GM23248 (cell line): Measurements from ENCODE around the gene TMEM30A. TPM values are rescaled to one million over a fixed set of nuclear protein-coding genes. Genes with fewer than 3 reads are reported as not detected.
A peak's percentile ranks its signal among the peaks of the same experiment; 100 is the strongest.

Experiments used
- DNase-seq: peaks from one replicate; pipeline ENCODE4 v3.0.0-alpha.2; 2015
- H2AFZ ChIP-seq: fragments of 200-600 bp; sonication (generic); 2 replicates; pipeline ENCODE4 v1.6.1; 2016; ENCODE audit warnings: antibody characterized with exemption
- H3F3A ChIP-seq: fragments of 200-600 bp; sonication (generic); 2 replicates; pipeline ENCODE4 v1.6.1; 2016; ENCODE audit warnings: mild to moderate bottlenecking, antibody characterized with exemption, mixed run types; ENCODE audit not compliant: insufficient read depth
- H3K27ac ChIP-seq: fragments of 200-600 bp; sonication (generic); 2 replicates; pipeline ENCODE4 v1.5.1; 2016; ENCODE audit warnings: mild to moderate bottlenecking
- H3K27me3 ChIP-seq: fragments of 200-600 bp; sonication (generic); replicated peaks from 2 replicates; pipeline ENCODE4 v1.6.1; 2016; ENCODE audit warnings: mild to moderate bottlenecking; ENCODE audit not compliant: insufficient read depth
- H3K36me3 ChIP-seq: fragments of 200-600 bp; sonication (generic); 2 replicates; pipeline ENCODE4 v1.6.1; 2016; ENCODE audit warnings: low read depth, mild to moderate bottlenecking
- H3K4me1 ChIP-seq: fragments of 200-600 bp; sonication (generic); 2 replicates; pipeline ENCODE4 v1.6.1; 2016; ENCODE audit warnings: mild to moderate bottlenecking; ENCODE audit not compliant: insufficient read depth
- H3K4me2 ChIP-seq: fragments of 200-600 bp; sonication (generic); one replicate; pipeline ENCODE4 v1.6.1; 2016; ENCODE audit warnings: mild to moderate bottlenecking; ENCODE audit not compliant: unreplicated experiment
- H3K4me3 ChIP-seq: fragments of 200-600 bp; sonication (generic); 2 replicates; pipeline ENCODE4 v1.5.1; 2016; ENCODE audit warnings: mild to moderate bottlenecking
- H3K79me2 ChIP-seq: fragments of 200-600 bp; sonication (generic); 2 replicates; pipeline ENCODE4 v1.6.1; 2016; ENCODE audit warnings: mild to moderate bottlenecking; ENCODE audit not compliant: insufficient read depth
- H3K9ac ChIP-seq: fragments of 200-600 bp; sonication (generic); 2 replicates; pipeline ENCODE4 v1.6.1; 2016; ENCODE audit warnings: mild to moderate bottlenecking
- H3K9me2 ChIP-seq: fragments of 200-600 bp; sonication (generic); 2 replicates; pipeline ENCODE4 v1.6.1; 2016; ENCODE audit warnings: mixed run types, mild to moderate bottlenecking, moderate library complexity; ENCODE audit not compliant: insufficient read depth
- H3K9me3 ChIP-seq: fragments of 200-600 bp; sonication (generic); one replicate; pipeline ENCODE4 v1.6.1; 2017; ENCODE audit warnings: low read depth
- H4K20me1 ChIP-seq: fragments of 200-600 bp; sonication (generic); 2 replicates; pipeline ENCODE4 v1.6.0; 2016; ENCODE audit not compliant: insufficient read depth
- EZH2 ChIP-seq: fragments of 200-600 bp; sonication (generic); IDR thresholded peaks from 2 replicates; pipeline ENCODE4 v1.6.1; 2018; ENCODE audit warnings: antibody characterized with exemption, mild to moderate bottlenecking; ENCODE audit not compliant: insufficient read depth, poor library complexity, severe bottlenecking
- EZH2phosphoT487 ChIP-seq: fragments of 200-600 bp; sonication (generic); IDR thresholded peaks from 2 replicates; pipeline ENCODE4 v1.6.1; 2018; ENCODE audit warnings: antibody characterized with exemption, moderate library complexity, mild to moderate bottlenecking, low read depth; ENCODE audit not compliant: insufficient read depth
- WGBS, 2 experiments: methylation state at CpG; one replicate each; pipeline ENCODE4 v1.1.6; 2015 to 2017; ENCODE audit warnings: low lambda C conversion rate in 2 of 2, low coverage in 1 of 2; ENCODE audit errors: missing lambda C conversion rate in 2 of 2; 5-methylcytosine and 5-hydroxymethylcytosine counted together
- in situ Hi-C: fragments of 300-500 bp; cut with MboI; formaldehyde crosslinking; loops from 2 replicates; pipeline ENCODE4 v1.15.0; 2020
- polyA plus RNA-seq: library from polyadenylated mRNA; unstranded; fragments of >200 nt; fragmentation: Nextera tagmentation; extraction: Ambion mirVana; gene quantifications from 2 replicates; pipeline ENCODE4 v1.2.1, GENCODE V29; 2016
- total RNA-seq: library from RNA; depleted of rRNA; stranded (reverse); fragments of >200 nt; shearing (Covaris generic); gene quantifications from 2 replicates; pipeline ENCODE4 v1.2.3, GENCODE V29; 2014

TMEM30A gene
- total and polyA plus RNA-seq, 2 experiments from 2014 or later = 125 to 152 TPM

- Histone ChIP-seq H3K4me2 (no peak overlapping the region), H3K9me3 (no peaks in the 10 kb centered on the region), H4K20me1 (no peaks in the 10 kb centered on the region), H3K27me3 (no peaks in the 10 kb centered on the region), H3K79me2 (no peaks in the 10 kb centered on the region), H3K27ac (no peak overlapping the region), H3K4me3 (no peak overlapping the region), H3K36me3 (peaks cover 11% of the 10 kb centered on the region), H3K4me1 (peaks cover 2% of the 10 kb centered on the region), H3K9ac (no peak overlapping the region), H3F3A (peaks cover 15% of the 10 kb centered on the region), H3K9me2 (no peaks in the 10 kb centered on the region), H2AFZ (no peak overlapping the region)
- in situ Hi-C loops = no loop called here
- TF ChIP-seq EZH2phosphoT487 (no peak), EZH2 (no peak)
- no peak for DNase-seq
Observed at GRCh38 chr6:75249837-75250236, 34.8 kb downstream of the TMEM30A start.

GRCh38 chr6:75246386-75246785 is 38.2 kb downstream of the TMEM30A start:
- Histone ChIP-seq H3K9me3 (no peaks in the 10 kb centered on the region), H2AFZ (no peak overlapping the region), H4K20me1 (no peaks in the 10 kb centered on the region), H3K4me1 (peaks cover 10% of the 10 kb centered on the region), H3K27ac (no peak overlapping the region), H3K4me3 (no peak overlapping the region), H3K9me2 (no peaks in the 10 kb centered on the region), H3F3A (peaks cover 25% of the 10 kb centered on the region), H3K4me2 (no peak overlapping the region), H3K27me3 (no peaks in the 10 kb centered on the region), H3K36me3 (no peaks in the 10 kb centered on the region), H3K79me2 (peaks cover 21% of the 10 kb centered on the region), H3K9ac (no peak overlapping the region)
- WGBS, 2 experiments = 25 to 29% methylated on average over 2 of the region's 2 CpGs
- no peak for TF ChIP-seq EZH2
- DNase-seq = peak; percentile 14
- in situ Hi-C loops = no loop called here

GRCh38 chr6:75244063-75244584 is 40.5 kb downstream of the TMEM30A start:
- peak overlapping the region; percentile 99 for H2AFZ ChIP-seq
- peak overlapping the region; percentile 98 for H3K4me2 ChIP-seq
- 1 to 2% methylated on average over 15 of the region's 15 CpGs for WGBS, 2 experiments
- no peaks in the 10 kb centered on the region for H3K27me3 ChIP-seq
- no peaks in the 10 kb centered on the region for H3K9me2 ChIP-seq
- peaks cover 20% of the 10 kb centered on the region for H3K4me1 ChIP-seq
- H3K27ac ChIP-seq = peak overlapping the region; percentile 93
- TF ChIP-seq EZH2phosphoT487 (no peak), EZH2 (no peak)
- peak overlapping the region; percentile 92 for H3K4me3 ChIP-seq
- H3K9ac ChIP-seq = peak overlapping the region; percentile 92
- no peaks in the 10 kb centered on the region for H4K20me1 ChIP-seq
- H3K9me3 ChIP-seq = no peaks in the 10 kb centered on the region
- peaks cover 44% of the 10 kb centered on the region for H3K79me2 ChIP-seq
- H3K36me3 ChIP-seq = peaks cover 12% of the 10 kb centered on the region
- in situ Hi-C loops = no loop called here
- no peak for DNase-seq
- H3F3A ChIP-seq = peaks cover 25% of the 10 kb centered on the region

- in situ Hi-C loops = no loop called here
Observed at GRCh38 chr6:75243333-75244062, 41.1 kb downstream of the TMEM30A start, which contains the start of gene COX7A2. Gene COX7A2 (minus strand): TSS chr6:75243801. CDS start chr6:75243734, 67 bp downstream.

More at GRCh38 chr6:75243333-75244062, 41.1 kb downstream of the TMEM30A start, which contains the start of gene COX7A2:
- Histone ChIP-seq H3F3A (peaks cover 25% of the 10 kb centered on the region), H2AFZ (peak within 1 kb of the TSS; percentile 99), H3K4me2 (peak within 1 kb of the TSS; percentile 98), H3K4me3 (peak within 1 kb of the TSS; percentile 92), H3K27ac (peak within 1 kb of the TSS; percentile 93), H3K9me2 (no peaks in the 10 kb centered on the region), H3K27me3 (no peaks in the 10 kb centered on the region), H3K9ac (peak within 1 kb of the TSS; percentile 92), H3K4me1 (peaks cover 20% of the 10 kb centered on the region), H3K36me3 (peaks cover 18% of the 10 kb centered on the region), H4K20me1 (no peaks in the 10 kb centered on the region), H3K9me3 (no peaks in the 10 kb centered on the region), H3K79me2 (peaks cover 46% of the 10 kb centered on the region)
- TF ChIP-seq EZH2phosphoT487 (no peak), EZH2 (no peak)
- peak; percentile 99 for DNase-seq
- WGBS, 2 experiments = 0 to 1% methylated on average over 35 to 36 of the region's 36 CpGs
